ENCODE measurements around the gene DHCR24.

DHCR24 gene

DNA sequence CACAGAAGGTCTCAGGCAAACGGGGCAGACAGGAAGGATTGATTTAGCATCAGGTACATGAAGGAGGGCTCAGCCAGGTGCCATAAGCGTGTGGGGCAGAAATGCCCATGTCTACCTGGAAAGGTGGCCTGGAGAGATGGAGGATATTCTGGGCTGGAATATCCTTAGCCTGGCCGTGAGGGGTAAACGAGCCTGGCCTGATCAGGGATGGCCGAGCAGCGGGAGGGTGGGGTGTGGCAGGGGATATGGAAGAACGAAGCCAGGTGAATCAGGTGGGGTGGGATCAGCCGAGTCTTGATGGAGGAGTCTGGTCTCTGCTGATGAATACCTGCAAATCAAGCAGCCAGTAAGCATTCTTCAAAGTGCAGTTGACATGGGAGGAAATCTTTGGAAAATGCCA is 50.4 kb downstream of the DHCR24 start:
- DNase-seq, result no peak
- TF ChIP-seq POLR2A (IDR thresholded peaks at IDR 0.05; ENCODE audit: low read length) (no peak), GATA1 (IDR thresholded peaks at IDR 0.05; ENCODE audit: low read depth, low read length) (no peak)

DNA sequence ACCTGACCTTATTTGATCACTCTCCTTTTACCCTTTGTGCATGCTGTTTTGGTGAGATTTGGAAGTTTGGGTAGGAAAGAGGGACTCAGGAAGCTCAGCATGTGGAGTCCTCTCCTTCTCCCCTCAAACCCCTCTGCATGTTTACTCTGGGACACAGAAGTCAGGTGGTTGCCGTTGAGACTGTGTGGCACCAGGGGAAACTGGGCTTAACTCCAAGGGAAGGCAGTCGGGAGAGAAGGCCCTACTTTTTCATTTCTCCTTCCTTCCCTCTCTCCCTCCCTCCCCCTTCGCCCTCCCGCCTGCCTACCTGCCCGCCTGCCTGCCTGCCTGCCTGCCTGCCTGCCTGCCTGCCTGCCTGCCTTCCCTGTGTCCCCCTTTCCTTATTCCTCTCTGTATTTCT is 51.0 kb downstream of the DHCR24 start:
- TF ChIP-seq POLR2A (IDR thresholded peaks at IDR 0.05; ENCODE audit: low read length) (no peak), GATA1 (IDR thresholded peaks at IDR 0.05; ENCODE audit: low read depth, low read length) (no peak)
- DNase-seq, result no peak

DNA sequence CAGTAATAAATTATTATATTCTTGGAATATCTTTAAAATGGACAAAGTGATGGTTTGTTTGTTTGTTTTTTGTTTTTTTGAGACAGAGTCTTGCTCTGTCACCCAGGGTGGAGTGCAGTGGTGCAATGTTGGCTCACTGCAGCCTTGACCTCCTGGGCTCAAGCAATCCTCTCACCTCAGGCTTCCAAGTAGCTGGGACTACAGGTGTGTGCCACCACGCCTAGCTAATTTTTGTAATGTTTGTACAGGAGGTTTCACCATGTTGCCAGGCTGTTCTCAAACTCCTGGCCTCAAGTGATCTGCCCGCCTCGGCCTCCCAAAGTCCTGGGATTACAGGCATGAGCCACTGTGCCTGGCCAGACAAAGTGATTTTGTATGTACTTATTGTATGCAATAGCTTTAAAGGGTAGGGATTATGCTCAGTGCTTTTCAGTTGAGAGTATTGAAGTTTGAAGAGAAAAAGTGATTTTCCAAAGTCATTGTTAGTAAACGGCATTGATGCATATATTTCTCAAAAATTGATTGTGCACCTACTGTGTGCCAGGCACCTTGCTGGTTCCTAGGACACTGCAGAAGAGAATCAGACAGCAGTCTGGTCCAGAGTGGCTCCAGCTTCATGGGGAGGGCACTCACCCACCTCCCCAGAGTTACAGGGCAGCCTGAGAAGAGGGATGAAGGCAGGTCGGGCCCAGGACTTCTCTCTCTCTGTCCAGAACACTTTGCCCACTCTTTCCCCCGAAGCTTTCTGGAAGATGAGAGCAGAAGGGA is 51.7 kb downstream of the DHCR24 start:
- no peak for DNase-seq
- TF ChIP-seq GATA1 (IDR thresholded peaks at IDR 0.05; ENCODE audit: low read depth, low read length), result no peak
- TF ChIP-seq POLR2A (IDR thresholded peaks at IDR 0.05; ENCODE audit: low read length), result no peak

DNA sequence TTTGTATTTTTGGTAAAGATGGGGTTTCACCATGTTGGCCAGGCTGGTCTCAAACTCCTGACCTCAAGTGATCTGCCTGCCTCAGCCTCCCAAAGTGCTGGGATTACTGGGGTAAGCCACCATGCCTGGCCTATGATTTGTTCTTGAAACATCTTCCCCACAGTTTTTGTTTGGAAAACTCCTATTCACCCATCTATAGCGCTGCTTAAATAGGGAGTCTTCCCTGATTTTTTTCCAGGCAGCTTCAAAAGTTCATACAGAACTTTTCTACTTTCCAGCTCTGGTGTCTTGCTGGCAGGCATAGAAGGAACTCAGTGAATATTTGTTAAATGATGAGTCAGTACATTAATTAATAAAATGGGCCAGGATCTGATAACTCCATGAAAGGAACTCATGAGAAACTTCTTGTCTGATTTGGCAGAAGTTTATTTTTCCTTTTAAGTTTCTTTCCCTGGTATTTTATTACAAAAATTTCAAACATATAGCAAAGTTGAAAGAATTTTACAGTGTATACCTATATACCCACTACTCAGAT is 52.9 kb downstream of the DHCR24 start:
- TF ChIP-seq GATA1 (IDR thresholded peaks at IDR 0.05; ENCODE audit: low read depth, low read length), result no peak
- no peak for TF ChIP-seq POLR2A (IDR thresholded peaks at IDR 0.05; ENCODE audit: low read length)

DNA sequence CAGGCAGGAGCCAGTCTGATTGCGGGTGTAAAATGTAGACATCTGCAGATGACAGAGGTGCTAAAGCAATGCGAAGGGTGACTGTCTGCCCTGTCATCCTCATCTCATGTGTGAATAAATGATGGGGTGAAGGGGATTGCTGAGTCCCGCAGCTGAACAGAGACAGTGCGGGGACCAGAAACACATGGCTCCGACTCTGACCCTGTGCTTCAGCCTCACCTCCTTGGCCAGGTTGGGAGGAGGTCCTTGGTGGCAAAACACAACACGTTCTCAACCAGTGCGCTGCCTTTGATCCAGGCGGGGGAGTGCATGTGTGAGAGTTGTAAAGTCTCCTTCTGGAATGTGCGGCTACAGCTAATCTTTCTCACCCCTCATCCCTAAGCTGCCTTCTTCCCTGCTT is 53.9 kb downstream of the DHCR24 start:
- TF ChIP-seq POLR2A (IDR thresholded peaks at IDR 0.05; ENCODE audit: low read length) (no peak), GATA1 (IDR thresholded peaks at IDR 0.05; ENCODE audit: low read depth, low read length) (no peak)

More for the DNA sequence above, 52.9 kb downstream of the DHCR24 start:
- DNase-seq, result no peak

DNA sequence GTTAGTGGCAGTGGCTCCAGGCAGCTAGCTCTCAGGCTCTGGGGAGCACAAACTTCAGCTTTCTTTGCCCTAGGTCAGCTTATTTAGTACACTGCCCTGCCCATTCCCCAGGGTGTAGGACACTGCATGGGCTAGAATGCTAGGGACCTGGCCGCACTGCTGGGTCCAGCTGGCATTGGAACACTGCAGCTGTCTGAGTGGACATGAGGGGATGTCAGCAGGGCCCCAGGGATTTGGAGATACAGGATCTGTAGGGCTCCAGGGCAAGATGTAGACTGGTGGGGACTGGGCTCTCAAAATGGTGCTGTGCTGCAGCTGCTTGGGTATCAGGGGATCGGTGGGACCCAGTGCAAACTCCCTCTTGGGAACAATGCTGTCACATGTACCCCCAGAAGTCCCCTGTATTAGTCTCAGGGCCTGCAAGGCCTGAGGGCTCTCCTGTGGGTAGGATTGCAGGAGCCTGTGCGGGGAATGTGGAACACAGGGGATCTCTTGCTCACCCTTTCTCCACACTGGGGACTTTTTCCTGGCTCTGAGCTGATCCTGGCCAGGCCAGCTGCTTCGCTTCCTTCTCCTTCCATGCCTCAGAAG is 60.7 kb downstream of the DHCR24 start:
- TF ChIP-seq GATA1 (IDR thresholded peaks at IDR 0.05; ENCODE audit: low read depth, low read length) (no peak), POLR2A (IDR thresholded peaks at IDR 0.05; ENCODE audit: low read length) (no peak)
- no peak for DNase-seq

More for the DNA sequence above, 53.9 kb downstream of the DHCR24 start:
- DNase-seq, result no peak

DNA sequence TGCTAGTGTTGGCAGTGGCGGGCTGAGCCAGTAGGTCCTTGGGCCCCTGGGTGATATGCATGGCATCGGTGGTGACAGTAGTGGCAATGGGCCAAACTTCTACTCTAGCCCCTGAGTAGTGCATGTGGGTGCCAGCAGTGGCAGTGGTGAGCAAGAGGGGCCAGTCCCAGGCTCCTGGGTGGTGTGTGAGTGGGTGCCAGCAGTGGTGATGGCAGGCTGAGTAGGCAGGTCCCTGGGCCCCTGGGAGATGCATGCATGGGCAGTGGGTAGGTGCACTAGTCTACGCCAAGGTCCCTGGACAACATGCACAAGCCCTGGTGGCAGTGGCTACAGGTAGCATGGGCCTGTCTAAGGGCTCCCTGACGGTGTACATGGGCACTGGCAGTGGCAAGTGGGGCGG is 61.3 kb downstream of the DHCR24 start:
- DNase-seq, result no peak
- TF ChIP-seq GATA1 (IDR thresholded peaks at IDR 0.05; ENCODE audit: low read depth, low read length) (no peak), POLR2A (IDR thresholded peaks at IDR 0.05; ENCODE audit: low read length) (no peak)

DNA sequence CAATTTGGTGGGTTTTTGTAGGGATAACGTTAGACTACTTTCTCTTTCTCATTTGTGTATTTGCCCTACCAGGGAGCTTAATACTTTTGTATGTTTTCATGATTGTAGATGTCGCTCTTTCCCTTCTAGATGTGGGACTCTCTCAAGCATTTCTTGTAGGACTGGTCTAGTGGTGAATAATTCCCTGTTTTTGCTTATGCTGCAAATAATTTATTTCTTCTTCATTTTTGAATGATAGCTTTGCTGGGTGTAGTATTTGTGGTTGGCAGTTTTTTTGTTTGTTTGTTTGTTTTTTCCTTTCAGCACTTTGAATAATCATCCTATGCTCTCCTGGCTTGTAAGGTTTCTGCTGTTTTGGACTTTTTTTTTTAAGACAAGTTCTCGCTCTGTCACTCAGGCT is 63.3 kb downstream of the DHCR24 start:
- DNase-seq, result no peak
- TF ChIP-seq POLR2A (IDR thresholded peaks at IDR 0.05; ENCODE audit: low read length) (no peak), GATA1 (IDR thresholded peaks at IDR 0.05; ENCODE audit: low read depth, low read length) (no peak)

DNA sequence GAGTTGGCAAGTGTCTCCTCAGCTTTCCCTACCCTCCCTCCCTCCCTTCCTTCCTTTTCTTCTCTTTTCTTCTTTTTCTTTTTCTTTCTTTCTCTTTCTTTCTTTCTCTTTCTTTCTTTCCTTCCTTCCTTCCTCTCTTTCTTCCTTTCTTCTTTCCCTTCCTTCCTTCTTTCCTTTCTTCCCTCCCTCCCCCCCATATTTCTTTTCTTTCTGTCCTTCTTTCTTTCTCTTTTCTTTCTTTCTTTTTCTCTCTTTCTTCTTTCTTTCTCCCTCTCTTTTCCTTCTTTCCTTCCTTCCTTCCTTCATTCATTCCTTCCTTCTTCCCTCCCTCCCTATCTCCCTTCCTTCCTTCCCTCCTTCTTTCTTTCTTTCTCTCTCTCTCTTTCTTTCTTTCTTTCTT is 67.3 kb downstream of the DHCR24 start:
- DNase-seq, result no peak
- TF ChIP-seq GATA1 (IDR thresholded peaks at IDR 0.05; ENCODE audit: low read depth, low read length) (no peak), POLR2A (IDR thresholded peaks at IDR 0.05; ENCODE audit: low read length) (no peak)

DNA sequence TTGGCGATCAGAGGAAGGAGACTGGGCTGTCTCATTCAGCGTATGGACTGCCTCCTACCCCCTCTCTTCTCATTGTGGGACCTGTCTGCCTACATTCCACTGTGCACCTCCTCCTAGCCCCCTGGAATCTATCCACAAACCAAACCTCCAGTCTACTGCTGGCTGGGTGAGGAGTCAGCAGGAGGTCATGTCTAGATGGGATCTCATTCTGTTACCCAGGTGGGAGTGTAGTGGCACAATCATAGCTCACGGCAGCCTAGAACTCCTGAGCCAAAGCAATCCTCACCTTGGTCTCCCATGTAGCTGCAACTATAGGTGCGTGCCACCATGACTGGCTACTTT is 67.8 kb downstream of the DHCR24 start:
- DNase-seq, result no peak
- TF ChIP-seq GATA1 (IDR thresholded peaks at IDR 0.05; ENCODE audit: low read depth, low read length) (no peak), POLR2A (IDR thresholded peaks at IDR 0.05; ENCODE audit: low read length) (no peak)

DNA sequence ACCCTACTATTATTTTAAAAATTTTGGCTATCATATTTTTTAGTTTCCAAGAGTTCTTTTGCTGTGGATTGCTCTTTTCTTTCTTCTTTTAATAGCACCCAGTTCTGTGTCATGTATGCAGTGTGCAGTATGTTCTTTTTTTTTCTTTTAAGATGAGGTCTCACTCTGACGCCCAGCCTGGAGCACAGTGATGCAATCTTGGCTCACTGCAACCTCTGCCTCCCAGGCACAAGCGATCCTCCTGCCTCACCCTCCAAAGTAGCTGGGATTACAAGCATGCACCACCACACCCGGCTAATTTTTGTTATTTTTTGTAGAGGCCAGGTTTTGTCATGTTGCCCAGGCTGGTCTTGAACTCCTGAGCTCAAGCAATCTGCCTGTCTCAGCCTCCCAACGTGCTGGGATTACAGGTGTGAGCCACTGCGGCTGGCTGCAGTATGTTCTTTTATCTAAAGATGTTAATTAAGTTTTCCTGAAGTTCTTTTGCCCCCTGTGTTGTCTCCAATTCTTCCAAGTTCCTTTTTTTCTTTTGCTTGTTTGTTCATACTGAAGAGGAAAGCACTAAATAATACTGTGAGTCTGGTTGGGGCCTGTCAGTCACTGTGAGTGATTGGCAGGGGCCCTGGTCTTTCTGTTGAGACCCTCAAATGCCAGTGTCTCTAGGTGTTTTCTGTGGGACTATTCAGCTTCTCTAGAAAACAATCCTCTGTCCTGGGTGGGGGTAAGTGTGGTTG is 68.4 kb downstream of the DHCR24 start:
- DNase-seq, result no peak
- TF ChIP-seq GATA1 (IDR thresholded peaks at IDR 0.05; ENCODE audit: low read depth, low read length), result no peak
- no peak for TF ChIP-seq POLR2A (IDR thresholded peaks at IDR 0.05; ENCODE audit: low read length)

DNA sequence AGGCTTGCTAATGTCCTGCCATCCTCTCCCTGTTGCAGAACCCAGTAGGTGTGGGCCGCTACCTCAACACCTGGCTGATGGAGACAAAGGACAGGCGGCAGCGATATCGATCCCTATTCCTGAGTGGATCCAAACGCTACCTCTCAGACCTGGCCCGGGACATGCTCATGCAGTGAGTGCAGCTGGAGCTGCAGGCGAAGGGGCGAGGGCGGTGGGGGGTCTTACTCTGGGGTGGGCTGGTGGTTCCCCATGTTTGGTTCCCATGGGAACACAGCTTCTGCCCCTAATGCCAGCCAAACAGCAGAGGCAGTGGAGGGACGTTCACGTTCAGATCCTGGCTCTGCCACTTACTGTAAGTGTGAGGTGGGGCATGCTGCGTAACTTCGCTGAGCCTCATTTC is 70.0 kb downstream of the DHCR24 start:
- no peak for DNase-seq
- no peak for TF ChIP-seq POLR2A (IDR thresholded peaks at IDR 0.05; ENCODE audit: low read length)
- no peak for TF ChIP-seq GATA1 (IDR thresholded peaks at IDR 0.05; ENCODE audit: low read depth, low read length)

DNA sequence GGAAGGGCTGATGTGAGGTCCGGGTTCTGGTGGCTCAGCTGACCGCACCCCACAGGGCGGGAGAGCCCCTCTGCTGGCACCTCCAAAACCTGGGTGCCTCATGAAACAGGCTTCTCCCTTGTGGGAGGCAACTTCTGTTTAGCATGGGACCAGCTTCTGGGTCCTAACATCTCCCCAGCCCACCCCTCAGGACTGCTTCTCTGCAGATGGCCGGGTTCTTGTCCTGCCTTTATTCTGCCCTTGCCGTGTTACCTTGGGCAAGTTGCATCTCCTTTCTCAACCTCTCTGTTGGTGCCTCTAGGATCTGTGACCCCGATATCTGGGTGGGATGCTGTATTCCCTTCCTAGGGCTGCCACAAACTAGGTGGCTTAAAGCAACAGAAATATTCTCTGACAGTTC is 70.9 kb downstream of the DHCR24 start:
- DNase-seq, result no peak
- TF ChIP-seq GATA1 (IDR thresholded peaks at IDR 0.05; ENCODE audit: low read depth, low read length), result no peak
- TF ChIP-seq POLR2A (IDR thresholded peaks at IDR 0.05; ENCODE audit: low read length), result no peak

DNA sequence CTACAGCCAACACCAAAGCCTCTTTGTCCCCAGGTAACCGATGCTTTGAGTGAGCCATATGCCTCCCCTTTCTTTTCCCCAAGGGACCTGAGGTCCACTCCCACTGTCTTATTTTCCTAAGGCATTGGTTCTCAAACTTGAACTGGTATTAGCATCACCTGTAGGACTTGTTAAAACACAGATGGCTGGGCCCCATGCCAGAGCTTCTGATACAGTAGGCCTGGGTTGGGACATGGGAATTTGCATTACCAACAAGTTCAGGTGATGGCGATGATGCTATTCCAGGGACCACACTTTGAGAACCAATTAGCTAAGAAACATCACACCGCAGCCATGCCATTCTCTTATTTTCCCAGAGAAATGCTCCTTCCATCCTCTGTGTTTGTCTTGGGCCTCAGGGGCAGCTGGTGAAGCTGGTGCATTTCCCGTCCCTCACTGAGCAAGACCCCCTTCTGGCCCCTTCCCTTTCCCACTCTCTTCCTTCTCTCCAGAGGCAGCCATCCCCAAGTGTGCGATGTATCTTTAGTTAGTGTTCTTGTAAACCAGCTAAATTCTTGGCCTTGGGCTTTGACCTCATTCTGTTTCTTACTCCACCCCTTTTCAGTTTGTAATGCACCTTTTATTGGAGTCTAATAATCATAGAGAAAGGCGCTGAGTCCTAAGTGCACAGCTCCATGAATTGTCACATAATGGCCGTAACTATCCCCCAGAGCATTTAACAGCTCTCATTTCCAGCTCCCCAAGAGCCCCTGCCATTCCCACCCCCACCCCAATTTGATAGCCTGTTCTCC is 71.7 kb downstream of the DHCR24 start:
- no peak for TF ChIP-seq POLR2A (IDR thresholded peaks at IDR 0.05; ENCODE audit: low read length)
- TF ChIP-seq GATA1 (IDR thresholded peaks at IDR 0.05; ENCODE audit: low read depth, low read length), result no peak
- DNase-seq, result no peak

Data from erythroblast (primary cell).